Left cardiac atrium (tissue), 4 donors: ENCODE data around the gene RAB17. TPM values are rescaled to one million over a fixed set of nuclear protein-coding genes. Genes with fewer than 3 reads are reported as not detected.
A peak's percentile ranks its signal among the peaks of the same experiment; 100 is the strongest.

Source experiments
- ATAC-seq, 2 donors: fragments of 200-7000 bp; cut with Tn5 transposase; one replicate each; pipeline ENCODE4 v1.9.1; 2020; ENCODE audit warnings: mild to moderate bottlenecking in 2 of 2, moderate library complexity in 2 of 2
- DNase-seq: peaks from one replicate; pipeline ENCODE4 v3.0.0-alpha.2; 2020
- intact Hi-C, 2 donors: fragments of 100-400 bp; cut with DNase I; formaldehyde crosslinking; loops; one replicate each; pipeline versions ENCODE4 v1.14.1 to v1.15.1; 2022 to 2023
- long read RNA-seq: library from polyadenylated mRNA; unstranded; transcript quantifications from one replicate; pipeline ENCODE4 v2.0.0, GENCODE V29; 2021
- total RNA-seq, 2 donors: library from RNA; stranded (reverse); fragmentation: NEBNext Ultra II Directional; extraction: Animal tissue kit (Norgen Biotek cat#: 25700); gene quantifications; one replicate each; pipeline ENCODE4 v1.2.1, GENCODE V29; 2021
- donor health status: DM: no; HTN: yes; CAD: no.
- donor health status: DM: no; HTN: yes; CAD: no; lungs with severe emphysema.
- donor health status: DM: yes; HTN: yes; CAD: no.
- donor health status: Dilated cardiomyopathy.

Gene RAB17, protein sequence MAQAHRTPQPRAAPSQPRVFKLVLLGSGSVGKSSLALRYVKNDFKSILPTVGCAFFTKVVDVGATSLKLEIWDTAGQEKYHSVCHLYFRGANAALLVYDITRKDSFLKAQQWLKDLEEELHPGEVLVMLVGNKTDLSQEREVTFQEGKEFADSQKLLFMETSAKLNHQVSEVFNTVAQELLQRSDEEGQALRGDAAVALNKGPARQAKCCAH
- total RNA-seq = 1 to 10 TPM; 2.3 to 2.4 TPM
- long read RNA-seq, partial matches to known transcripts = 0 of 2 reads
- long read RNA-seq, other reads (novel, unspliced or antisense) = 0 of 2 reads

GRCh38 chr2:237590272-237591140 lies at the start of gene RAB17:
RAB17 (minus strand) TSS chr2:237590734; CDS start chr2:237586154, 4,580 bp downstream.
- intact Hi-C loops = no loop called here
- DNase-seq (no peak), ATAC-seq (peak in 1 of 2 donors; percentile 30)

DNA sequence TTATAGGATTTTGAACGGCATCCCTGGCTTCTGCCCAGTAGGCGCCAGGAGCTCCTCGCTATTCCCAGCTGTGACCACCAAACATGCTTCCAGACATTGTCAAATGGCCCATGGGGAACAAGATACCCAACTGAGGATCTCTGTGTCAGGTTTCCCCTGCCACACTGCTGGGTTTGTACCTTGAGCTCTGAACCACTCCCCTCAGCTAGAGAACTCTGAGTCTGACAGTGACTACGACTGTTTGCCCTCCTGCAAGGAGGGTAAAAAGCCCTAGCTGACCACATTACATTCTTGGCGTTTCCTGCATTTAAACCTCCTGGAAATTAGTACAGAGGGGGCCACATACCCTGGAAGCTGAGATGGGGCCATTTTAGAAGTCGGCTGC lies 49.3 kb upstream of the RAB17 start:
- no peak for DNase-seq
- ATAC-seq = no peak
- intact Hi-C loops = no loop called here

DNA sequence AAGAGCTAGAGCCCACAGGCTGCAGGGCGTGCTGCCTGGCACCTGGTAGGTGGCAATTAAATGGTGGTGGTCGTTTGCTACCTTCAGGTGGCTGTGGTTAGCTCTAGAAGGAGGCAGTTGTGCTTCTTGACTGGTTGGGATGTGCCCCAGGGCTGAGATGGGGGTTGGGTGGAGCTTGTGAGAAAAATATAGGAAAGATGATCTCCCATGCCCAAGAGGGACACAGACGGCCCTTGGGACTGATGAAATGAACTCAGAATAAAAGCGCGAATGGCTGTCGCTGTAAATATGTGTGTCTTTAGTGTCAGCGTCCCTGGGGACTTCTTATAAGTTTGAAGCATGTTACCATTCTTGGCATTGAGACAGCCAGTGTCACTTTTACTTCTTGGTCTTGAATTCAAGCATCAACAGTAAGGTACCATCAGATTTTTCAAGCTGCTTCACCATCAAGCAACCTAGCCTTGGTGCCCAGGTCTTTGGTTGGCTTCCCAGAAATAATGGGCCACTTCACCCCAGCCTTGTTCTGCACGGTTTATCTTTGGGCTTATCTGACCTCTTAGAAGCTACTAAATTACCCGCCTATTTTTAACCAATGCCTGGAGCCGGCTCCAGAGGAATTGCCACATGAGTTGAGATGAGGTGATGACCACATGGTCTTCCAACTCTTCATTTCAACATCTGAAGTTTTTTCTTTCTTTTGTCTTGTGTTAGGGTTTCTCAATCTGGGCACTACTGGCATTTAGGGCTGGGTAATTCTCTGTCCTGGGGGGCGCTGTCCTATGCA lies 48.7 kb upstream of the RAB17 start:
- no peak for DNase-seq
- intact Hi-C loops = no loop called here
- peak in 1 of 2 donors; percentile 42 for ATAC-seq

DNA sequence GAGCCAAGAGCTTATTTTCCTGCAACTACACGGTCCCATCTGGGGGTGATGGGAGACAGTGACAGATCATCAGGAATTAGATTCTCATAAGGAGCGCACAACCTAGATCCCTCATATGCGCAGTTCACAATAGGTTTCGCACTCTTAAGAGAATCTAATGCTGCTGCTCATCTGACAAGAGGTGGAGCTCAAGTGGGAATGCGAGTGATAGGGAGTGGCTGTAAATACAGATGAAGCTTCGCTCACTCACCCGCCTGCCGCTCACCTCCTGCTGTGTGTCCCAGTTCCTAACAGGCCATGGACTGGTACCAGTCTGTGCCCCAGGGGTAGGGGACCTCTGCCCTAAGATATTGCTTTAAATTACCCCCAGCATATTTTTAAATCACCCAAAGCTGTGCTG lies 47.6 kb upstream of the RAB17 start:
- DNase-seq (no peak), ATAC-seq (no peak)
- intact Hi-C loops = no loop called here

DNA sequence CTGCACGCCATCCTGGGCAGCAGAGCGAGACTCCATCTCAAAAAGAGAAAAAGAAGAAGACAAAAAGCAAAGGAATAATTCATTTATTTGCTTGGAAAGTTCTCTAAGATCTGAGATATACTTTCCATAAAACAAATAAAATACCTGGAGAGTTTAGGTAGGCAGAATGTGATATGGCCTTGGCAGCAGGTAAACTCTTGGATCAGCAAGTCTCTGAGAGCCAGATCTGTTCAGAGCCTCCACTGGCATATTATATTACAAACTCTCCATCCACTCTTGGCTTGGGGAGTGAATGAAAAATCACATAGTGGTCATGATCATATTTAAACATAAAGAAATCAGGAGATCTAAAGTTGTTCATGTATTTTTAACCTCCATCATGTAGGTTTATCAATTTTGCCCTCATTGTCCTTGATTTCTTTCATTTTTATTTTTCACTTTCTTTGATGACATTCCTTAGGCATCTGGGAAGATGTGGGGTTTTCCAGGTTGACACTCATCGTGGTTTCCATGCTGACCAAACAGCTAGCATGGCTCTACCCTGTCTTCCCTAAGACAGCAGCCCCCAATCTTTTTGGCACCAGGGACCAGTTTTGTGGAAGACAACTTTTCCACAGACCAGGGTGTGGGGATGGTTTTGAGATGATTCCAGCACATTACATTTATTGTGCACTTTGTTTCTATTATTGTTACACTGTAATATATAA lies 47.0 kb upstream of the RAB17 start:
- no peak for ATAC-seq
- DNase-seq = no peak
- intact Hi-C loops = no loop called here

DNA sequence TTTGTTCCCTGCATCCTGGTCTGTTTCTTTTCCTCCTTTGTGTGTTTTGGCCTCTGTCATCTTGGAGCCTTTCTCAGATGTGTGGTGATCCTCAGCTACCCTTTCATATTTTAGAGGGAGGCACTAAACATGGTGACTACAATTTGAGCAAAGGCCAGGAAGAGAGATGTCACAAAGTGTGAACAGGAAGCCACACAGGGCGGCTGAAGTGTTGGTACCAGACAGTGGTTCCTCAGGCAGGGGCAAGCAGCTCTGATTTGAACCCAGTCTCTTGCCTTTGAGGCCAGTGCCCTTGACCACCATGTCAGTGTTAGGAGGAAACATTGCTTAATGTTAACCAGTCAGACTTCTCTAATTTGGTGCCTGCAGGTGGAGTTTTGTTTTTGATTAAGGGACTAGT lies 46.0 kb upstream of the RAB17 start:
- intact Hi-C loops = no loop called here
- ATAC-seq (no peak), DNase-seq (no peak)

DNA sequence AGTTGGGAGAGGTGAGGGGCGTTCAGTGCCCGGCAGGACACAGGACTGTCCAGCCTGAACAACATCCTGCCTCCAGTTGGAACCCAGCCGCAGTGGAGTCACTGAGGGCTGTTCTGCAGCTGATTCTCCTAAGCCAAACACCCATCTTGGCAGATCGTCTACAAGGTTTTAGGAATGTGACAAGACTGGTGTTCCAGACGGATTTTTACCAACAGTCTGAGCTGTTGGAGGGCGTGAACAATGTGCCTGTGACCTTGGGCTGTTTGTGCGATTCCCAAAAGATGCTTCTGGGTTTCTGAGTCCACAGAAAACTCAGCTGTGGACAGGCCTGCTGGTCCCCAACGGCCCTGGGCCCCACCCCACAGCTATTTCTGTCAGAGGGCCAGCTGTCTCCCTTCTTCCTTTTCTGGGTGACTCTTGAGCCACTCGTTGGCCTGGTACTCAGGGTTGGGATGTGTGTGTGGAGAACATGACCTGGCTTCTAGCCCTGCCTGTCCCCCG lies 42.6 kb upstream of the RAB17 start:
- peak; percentile 58 to 73 for ATAC-seq
- DNase-seq = no peak
- intact Hi-C loops = no loop called here

DNA sequence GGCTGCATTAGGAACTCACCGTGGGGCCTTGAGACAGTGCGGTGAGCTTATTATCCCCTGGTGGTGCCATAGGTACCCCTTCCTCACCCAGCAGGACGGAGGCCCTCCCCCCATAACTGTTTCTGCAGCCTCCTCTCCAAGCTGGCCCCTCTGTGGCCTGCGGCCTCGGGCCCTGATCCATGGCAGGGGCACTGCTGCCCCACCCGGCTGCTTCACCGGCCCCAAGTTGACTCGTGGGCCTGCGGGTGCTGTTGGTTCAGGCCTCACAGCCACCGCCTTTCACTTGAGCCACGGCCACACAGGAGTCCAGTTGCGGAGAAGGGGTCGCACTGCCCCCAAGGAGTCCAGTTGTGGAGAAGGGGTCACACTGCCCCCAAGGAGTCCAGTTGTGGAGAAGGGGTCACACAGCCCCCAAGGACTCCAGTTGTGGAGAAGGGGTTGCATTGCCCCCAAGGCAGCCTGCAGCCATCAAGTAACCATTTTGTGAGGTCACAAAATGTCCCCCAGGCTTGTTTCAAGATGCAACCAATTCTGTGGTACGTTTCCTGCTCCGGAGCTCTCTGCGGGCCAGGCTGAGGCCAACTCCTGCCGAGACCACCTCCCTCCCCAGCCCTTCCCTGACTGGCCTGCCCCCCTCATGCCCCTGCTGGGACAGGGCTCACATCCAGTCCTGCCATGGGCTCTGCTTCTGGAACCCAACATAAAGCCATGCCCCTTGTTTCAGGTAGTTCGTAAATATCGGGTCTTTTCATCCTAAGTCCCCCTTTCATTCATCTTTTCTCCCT lies 41.5 kb upstream of the RAB17 start:
- DNase-seq (no peak), ATAC-seq (no peak)
- intact Hi-C loops = no loop called here

DNA sequence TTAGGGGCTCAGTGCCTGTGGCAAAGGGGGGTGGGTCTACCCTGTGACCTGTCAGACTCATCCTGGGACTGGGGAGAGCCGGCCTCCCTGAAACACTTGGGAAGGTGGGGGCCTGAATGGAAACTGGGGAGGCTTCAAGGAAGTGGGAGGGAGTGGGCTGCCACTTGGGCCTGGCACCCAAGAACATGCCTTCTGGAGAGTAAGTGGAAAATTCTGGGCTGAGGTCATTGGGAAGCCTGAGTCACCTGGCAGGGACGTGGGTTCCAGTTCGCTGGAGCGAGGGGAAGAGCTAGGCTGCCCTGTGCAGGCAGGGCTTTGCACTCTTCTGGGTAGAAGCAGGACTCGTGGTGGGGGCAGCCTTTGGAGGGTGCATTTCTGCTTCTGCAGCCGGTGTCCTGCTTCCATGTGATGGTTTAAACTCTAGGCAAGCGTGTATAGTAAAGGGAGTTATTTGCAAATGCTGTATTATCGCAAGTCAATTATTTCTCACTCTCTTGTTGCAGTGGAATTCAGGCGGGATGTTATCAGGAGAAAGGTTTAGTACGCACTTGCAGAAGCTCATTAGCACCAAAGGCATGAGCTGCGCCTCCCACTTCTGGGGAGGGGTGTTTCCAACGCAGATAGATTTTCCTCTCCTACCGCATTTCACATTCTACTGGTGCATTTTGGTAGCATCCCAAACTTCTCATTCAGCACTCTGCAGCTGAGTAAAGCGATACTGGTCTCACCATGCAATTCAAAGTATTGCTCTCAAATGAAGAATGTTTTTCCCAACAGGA lies 40.7 kb upstream of the RAB17 start:
- no peak for DNase-seq
- peak in 1 of 2 donors; percentile 30 for ATAC-seq
- intact Hi-C loops = no loop called here

GRCh38 chr2:237630216-237631000 lies 39.9 kb upstream of the RAB17 start:
- intact Hi-C loops = no loop called here
- no peak for ATAC-seq
- no peak for DNase-seq

GRCh38 chr2:237629739-237630138 lies 39.2 kb upstream of the RAB17 start:
- DNase-seq (no peak), ATAC-seq (peak in 1 of 2 donors; percentile 23)
- intact Hi-C loops = no loop called here

DNA sequence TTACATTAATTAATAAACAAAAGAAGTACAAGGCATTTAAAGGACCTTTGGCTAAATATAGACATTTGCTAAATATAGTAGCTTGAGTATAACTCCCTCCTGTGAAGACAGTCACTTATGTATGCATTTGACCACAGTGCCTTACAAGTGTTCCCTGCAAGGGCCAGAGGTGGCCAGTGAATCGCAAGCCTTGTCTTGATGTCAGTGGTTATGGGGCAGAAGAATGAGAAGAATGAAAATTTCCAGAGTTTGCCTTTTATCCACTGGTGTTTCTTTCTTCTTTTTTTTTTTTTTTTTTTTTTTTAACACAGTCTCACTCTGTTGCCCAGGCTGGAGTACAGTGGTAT lies 38.6 kb upstream of the RAB17 start:
- ATAC-seq = no peak
- no peak for DNase-seq
- intact Hi-C loops = no loop called here

DNA sequence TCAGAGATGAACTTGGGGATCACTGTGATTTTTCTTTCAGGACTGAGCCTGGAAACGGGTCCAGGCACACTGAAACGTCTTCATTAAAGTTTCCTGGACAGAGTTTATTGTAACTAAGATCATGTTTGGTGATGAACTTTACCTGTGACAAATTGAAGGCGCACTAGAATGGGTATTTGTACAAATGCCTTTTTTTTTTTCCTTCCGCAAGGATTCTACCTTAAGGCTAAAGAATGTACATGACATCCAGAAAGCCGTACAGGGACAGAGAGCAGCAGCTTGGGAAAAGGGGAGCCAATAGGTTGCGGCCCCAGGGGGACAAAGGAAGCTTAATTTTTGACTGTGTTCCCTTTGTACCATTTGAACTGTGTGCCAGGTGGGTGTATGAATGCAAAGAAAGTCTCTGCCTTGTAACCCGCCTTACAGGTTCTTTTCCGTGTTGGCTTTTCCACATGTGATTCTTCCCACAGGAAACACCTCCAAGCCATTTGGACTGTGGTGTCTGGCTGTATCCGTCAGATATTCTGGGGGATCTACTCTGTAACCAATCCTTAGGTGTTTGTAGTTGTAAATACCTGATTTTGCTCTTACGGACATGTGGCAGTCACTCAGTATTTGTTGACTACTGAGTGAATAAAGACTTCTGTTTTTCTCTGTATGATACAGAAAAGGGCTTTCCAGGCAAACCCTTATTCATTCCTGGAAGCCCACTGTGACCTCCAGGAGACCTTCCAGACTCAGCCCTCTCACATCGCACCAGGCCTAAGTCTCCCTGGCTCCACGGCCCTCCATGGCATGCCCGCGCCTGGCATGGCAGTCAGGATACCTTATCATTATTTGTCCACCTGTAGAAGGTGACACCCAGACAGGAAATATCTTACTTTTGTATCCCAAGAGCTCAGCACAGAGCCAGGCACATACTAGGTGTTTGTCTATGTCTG lies 38.0 kb upstream of the RAB17 start:
- intact Hi-C loops = no loop called here
- ATAC-seq (no peak), DNase-seq (no peak)

GRCh38 chr2:237627441-237628246 lies 37.1 kb upstream of the RAB17 start, which contains the start of gene LRRFIP1:
LRRFIP1 (plus strand) TSS chr2:237627587; CDS start chr2:237627645, 58 bp downstream.
- DNase-seq = peak; percentile 51
- intact Hi-C loops = no loop called here
- peak; percentile 74 to 88 for ATAC-seq
